Activated CD4-positive, alpha-beta T cell treated with anti-CD3 and anti-CD28 coated beads, Interleukin-2, Interleukin-4, amounts not matched to agents 100 ng/mL and 50 ng/mL, durations not matched to agents 16 hours and 8 hours (primary cell): ENCODE data around the gene HAP1.
"Not testable (repeated sequence)": the region's sequence is repeated elsewhere in the genome, so short reads cannot be mapped to it uniquely, and the experiment has no call there.

Experiments used
- DNase-seq: peaks from one replicate; pipeline ENCODE4 v3.0.0-alpha.2; 2020; ENCODE audit warnings: low spot score

The HAP1 gene, protein sequence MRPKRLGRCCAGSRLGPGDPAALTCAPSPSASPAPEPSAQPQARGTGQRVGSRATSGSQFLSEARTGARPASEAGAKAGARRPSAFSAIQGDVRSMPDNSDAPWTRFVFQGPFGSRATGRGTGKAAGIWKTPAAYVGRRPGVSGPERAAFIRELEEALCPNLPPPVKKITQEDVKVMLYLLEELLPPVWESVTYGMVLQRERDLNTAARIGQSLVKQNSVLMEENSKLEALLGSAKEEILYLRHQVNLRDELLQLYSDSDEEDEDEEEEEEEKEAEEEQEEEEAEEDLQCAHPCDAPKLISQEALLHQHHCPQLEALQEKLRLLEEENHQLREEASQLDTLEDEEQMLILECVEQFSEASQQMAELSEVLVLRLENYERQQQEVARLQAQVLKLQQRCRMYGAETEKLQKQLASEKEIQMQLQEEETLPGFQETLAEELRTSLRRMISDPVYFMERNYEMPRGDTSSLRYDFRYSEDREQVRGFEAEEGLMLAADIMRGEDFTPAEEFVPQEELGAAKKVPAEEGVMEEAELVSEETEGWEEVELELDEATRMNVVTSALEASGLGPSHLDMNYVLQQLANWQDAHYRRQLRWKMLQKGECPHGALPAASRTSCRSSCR

DNA sequence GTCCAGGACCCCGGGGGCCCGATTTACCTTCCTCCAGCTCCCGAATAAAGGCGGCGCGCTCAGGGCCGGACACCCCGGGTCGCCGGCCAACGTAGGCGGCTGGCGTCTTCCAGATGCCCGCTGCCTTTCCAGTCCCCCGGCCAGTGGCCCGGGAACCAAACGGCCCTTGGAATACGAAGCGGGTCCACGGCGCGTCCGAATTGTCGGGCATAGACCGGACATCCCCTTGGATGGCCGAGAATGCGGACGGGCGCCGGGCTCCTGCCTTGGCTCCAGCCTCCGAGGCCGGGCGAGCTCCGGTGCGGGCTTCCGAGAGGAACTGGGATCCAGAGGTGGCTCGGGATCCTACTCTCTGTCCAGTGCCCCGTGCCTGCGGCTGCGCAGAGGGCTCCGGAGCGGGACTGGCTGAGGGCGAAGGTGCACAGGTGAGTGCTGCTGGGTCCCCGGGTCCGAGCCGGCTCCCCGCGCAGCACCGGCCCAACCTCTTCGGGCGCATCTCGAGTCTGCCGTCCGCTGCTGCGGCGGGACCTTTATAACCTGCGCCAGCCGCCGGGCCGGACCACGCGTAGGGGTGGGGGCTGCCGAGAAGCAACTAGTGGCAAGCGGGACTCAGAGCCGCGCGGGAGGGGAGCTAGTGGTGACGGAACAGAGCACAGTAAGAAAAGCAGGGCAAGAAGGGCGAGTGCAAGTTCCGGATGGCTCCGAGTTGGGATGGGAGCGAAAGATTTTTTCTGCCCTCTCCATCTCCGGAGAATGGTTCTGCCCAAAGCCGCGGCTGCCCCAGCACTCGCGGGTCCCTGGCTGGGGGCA, at the start of gene HAP1:
Gene HAP1 (minus strand): TSS at position 505 of the 810 bp plus-strand sequence. CDS start 9 bp downstream, at position 496.
- no peak for DNase-seq

DNA sequence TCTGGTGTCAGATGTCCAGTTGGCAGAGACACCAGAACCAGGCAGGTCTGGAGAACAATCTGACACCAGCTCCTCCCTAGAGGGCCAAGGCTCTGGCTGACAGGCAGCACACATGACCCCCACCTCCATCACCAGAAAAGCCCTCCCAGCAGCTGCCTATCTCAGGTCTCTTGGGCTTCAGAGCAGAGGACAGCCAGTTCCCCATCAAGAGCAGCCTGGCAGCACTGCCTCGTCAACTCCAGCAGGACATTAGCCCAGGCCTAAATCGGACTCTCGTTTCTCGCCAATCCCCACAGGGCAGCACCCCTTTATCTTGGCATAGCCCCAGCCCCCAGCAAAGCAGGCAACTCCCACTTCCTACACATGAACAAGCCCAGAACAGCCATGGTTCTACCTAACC, 47.7 kb upstream of the HAP1 start:
- DNase-seq: no peak

DNA sequence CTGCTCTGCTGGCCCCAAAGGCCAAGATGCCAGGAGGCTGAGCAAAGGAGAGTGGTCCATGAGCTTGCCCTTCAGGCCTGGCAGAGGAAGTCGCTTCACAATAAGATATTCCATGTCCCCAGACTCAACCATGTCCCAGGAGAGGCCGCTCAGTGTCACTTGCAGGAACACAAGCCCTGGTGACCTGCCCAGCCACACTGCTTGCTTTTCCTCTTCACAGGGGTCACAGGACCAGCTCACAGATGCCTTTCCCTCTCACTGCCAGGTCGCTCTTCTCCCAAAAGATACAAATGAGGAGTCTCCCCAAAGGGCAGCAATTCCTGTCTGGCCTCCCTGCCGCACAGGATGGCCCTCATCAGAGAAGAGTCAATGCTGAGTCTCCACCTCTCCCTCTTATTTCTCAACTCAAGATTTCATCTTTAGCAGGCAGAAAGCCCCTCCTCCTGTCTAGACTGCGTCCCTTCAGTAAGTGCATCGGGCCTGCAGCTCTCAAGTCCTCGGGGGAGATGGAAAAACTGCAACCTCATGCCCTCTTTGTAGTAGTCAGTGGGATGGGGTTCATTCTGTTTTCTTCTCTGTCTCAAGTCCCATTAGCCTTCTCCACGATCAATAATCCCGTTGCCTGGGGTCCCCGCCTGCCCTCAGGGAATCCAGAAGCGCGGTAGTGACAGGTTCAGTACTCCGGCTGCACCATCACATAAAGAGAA, 47.1 kb upstream of the HAP1 start:
- no peak for DNase-seq

DNA sequence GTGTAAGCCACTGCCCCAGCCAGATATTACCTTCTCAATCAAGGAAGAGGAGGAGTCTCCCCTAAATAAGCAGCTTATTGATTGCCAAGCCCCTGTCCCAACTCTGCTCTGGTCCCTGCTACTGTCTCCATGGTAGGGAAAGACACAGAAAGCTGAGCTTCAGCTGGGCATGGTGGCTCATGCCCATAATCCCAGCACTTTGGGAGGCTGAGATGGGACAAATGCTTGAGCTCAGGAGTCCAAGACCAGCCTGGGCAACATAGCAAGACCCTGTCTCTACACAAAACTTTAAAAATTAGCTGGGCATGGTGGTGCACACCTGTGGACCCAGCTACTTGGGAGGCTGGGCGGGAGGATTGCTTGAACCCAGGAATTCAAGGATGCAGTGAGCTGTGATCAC, 45.5 kb upstream of the HAP1 start:
- DNase-seq: no peak

DNA sequence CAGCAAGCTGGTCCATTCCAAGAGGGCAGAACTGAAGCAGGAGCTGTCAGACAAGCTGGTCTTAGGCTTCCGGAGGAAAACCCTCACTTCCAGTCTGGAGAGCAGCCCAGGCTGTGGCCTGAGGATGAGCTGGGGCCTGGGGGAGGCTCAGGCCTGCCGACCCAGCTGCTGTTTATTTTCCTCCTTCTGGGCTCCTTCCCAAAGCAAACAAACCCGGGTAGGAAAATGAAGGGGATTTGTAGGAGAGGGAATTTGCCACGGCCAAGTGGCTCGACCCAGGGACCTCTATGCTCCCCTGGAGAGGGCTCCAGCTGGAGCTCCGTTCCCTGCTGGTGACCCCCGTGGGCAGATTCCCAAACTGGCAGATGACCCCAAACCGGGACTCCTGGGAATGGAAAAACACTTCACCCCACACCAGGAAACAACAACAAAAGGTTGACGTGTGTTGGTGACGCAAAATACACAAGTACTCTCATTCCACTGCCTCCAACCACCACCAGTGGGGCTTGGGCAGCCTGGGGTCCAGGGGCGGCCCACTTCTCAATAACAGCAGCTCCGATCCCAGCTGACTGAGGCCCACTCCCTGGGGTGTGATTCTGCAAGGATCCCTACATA, 43.2 kb upstream of the HAP1 start:
- no peak for DNase-seq

DNA sequence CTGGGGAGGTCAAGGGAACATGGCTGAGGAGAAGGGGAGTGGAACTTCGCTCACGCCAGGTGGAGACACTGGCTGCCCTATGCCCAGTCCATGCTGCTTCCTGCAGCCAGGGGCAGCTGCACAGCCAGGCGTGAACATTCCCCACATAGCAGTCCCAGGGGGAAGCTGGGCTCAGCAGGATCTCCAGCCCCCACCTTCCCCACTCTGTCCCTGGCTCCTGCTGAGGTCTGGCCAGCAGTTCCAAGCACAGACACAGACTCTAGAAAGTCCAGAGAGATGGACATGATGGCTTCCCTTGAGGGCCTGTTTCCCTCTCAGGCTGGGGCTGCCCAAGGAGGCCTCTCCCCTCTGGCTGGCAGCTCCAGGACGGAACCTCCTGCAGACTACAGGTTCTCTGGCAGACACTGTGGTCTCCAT, 42.7 kb upstream of the HAP1 start:
- no peak for DNase-seq

DNA sequence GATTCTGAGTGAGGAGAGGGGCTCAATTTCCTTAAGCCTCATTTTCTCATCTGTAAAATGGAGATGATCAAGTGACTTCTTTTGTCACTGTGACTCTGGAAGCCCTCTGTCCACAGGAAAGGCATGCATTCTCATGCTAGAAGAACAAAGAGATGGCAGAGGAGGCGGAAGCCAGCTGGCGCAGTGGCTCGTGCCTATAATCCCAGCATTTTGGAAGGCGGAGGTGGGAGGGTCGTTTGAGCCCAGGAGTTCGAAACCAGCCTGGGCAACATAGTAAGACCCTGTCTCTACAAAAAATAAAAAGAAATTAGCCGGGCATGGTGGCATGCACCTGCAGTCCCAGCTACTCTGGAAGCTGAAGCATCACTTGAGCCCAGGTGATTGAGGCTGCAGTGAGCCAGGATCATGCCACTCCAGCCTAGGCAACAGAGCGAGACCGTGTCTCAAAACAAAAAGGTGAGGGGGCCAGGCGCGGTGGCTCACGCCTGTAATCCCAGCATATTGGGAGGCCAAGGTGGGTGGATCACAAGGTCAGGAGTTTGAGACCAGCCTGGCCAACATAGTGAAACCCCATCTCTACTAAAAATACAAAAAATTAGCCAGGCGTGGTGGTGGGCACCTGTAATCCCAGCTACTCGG, 41.9 kb upstream of the HAP1 start:
- not testable (repeated sequence) for DNase-seq

DNA sequence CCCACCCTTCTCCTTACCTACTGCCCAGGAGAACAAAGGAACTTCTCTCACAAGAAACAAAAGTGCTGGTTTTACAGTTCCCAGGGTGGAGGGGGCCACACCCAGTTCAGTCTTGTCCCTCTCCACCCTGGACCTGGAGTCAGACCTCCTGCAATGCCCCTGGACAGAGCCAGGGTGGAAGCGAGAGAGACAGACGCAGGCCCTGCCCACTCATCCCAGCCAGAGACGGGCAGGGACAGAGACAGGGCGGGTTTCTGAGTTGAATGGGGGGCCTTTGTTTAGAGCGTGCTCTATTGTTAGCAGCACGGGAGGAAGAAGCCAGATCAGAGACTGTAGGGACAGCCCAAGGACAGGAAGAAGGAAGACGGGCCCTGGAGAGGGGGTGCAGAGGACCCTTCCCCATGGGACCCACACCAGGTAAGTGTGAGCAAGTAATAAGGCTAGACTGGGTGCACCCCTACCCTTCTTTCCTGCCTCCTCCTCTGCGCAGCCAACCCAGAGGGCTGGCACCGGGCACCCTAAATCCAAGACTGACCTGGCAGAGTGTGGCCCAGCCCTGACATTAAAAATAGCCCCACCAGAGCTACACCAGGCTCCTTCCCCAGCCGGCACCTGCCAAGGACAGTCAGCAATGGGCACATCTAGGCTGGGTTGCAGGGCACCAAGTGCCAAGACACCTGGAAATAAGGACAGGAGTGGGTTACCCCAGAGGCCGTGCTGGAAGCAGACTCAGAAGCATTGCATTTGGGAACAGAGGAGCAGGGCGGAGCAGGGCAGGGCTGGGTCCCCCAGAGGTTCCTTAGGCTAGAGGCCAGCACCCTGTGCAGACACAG, 41.2 kb upstream of the HAP1 start:
- no peak for DNase-seq

DNA sequence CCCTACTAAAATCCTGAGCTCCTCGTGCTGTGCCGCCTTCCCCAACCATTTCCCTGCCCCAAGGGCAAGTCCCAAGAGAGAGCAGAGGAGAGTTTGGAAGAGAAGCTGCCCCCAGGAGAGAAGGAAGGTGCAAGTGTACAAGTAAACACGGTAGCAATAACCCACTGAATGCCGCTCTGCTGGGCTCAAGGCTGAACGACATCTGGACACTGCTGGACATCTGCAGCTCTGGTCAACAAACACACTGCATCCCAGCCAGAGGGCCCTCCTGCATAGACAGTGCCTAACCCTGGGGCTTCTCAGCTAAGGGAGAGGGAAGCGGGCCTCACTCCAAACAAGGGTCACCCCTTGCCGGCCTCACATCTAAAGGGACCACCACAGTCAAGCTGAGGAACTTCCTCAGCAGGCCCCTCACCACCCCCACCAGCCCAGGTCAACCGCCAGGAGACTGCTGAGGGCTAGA, 39.3 kb upstream of the HAP1 start:
- no peak for DNase-seq

DNA sequence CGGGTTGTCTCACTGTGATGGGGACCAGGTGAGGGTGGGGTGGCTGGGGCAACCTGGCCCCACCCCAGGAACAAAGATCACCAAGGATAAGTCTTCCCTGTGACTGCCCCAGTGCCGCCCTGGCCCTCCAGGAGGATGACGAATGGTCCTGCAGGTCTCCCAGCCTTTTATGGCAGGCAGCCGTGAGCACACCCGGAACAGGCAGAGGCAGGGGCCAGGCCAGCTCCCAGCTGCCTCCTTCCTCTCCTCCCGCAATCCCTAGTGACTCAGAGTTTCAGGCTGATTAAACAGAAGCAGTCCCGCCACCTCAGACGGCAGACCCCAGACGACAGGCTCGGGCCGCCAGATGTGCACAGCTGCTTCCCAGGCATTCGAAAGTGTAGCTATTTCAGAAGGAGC, 38.7 kb upstream of the HAP1 start:
- no peak for DNase-seq

DNA sequence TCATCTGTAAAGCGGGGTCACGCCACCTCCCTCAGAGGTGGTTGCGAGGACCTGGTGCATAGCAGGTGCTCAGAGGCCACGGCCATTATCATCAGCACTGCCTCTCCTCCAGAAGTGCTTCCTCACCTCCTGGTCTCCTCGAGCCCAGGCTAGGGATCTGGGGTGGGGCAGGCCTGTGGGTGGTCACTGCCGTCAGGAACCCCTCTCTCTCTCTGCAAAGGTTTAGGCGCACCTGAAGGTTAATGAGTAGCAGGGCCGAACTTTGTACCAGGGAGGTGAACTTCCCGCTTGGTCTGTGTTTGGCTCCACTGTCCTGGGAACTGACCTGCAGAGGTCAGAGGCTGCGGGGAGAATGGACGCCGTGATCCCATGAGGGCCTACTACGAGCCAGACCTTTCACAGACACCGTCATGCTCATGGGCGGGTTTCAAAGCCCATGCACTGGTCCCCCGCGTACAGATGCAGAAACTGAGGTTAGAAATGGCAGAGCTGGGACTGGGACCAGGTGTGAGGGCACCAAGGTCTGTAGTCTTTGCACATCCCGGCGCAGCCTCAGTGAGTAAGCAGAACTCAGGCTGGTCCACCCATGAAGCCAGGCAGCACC, 38.2 kb upstream of the HAP1 start:
- DNase-seq: no peak

DNA sequence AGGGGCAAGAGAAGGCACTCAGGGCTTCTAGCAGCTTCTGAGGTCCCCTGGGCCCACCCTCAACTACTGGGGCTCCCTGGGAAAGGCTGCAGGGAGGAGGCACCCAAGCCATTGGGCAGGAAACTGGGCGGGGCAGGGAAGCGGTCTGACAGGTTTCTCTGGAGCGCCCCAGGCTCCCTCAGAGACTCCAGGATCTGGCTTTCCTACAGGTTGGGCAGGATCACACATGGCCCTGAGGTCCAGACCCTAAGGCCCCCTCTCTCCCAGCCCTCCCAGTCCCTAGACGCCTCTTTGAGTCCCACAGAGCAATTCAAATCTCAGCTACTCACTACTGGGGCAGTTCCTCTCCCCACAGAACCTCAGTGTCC, 37.8 kb upstream of the HAP1 start:
- no peak for DNase-seq

DNA sequence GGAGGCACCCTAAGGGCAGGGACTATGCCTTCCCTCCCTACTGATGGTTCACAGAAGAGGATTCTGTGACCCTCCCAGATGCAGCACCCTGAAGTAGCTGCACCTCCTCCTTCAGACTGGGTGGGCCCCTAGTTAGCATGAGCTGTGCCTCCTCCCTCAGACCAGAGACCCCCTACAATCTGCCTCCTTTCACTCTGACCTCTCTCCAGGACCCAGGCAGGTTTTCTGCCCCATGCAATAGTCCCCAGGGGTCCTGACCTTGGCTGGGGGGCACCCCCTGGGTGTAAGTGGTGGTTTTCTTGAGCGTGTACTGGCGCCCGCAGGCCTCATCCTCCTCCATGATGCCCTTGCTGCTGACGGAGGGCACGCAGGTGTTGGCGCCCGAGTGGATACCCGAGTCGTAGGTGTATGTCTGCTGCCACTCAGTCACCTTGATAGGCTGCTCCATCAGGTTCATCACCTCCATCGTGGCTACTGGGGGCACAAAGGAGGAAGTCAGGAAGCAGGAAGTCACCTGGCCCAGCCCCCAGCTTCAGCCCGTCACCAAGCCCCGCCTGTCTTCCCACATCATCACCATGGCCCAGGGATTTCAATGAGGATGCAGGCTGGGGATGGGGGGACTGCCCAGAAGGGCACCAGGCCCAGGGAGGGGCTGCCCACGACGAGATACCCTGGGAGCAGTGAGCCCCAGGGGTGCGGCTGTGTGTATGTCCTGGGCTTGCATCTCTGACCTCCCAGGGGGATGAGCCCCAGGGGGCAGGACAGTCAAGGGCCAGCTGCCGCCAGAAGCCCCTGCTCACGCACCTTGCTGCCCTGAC, 37.2 kb upstream of the HAP1 start:
- DNase-seq: no peak

DNA sequence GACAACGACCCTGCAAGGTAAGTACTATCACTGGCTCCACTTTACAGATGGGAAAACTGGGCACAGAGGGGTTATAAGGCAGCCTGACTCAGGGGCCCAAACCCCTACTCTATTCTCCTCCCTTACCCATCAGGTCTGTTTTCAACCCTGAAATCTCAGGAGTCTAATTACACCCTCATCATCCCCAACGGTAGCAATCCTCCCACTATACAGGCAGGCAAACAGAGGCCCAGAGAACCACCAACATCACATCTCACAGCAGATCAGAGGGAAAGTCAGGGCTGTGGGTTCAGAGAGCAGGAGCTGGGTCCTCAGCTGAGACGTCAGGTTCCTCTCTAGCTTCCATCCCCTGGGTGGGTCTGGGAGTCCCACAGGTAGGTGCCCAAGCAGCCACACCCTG, 35.5 kb upstream of the HAP1 start:
- no peak for DNase-seq

DNA sequence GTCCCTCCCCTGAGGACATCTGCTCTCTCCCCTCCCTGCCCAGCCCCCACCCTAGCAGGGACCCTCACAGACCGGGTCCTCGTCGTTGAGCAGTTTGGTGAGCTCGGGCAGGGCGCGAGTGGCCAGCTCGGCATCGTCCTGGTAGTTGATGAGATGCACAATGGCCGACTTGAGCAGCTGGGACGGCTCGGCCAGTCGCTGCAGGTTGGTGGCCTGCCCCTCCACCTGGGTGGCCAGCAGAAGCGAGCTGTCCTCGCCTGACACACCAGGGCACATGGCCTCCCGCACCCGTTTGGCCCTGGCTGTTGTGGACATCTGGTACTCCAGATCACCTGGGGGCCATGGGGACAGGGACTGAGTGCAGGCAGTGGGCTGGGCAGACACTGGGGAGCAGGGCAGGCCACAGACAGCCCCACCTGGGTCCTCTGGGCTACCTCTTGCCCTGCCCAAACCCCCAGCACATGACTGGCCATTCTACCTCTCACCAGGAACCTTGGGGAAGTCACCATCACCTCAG, 35.0 kb upstream of the HAP1 start:
- no peak for DNase-seq

DNA sequence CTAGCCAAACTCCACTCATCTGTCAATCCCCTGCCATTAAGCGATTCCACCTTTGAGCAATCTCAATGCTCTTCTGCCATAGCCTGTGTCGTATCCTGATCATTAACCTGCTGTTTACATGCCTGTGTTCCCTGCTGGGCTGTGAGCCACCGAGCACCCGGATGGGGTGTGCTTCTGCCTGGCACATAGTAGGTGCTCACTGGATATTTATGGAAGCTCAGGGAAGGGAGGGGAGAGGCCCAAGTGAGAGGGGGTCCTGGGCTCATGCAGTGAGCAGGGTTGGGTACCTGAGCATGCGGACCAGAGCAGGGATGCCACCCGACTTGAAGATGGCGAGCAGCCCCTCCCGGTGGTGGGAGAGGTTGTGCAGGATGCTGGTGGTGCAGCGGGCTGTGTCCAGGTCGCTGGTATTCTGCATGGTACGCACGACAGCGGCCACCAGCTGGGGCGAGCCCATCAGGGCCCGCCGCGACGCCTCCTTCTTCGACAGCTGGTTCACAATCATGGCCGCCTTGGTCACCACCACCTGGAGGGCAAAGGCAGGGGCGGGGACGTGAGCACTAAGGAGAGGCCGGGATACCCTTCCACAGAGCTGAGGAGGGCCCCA, 34.3 kb upstream of the HAP1 start:
- DNase-seq: no peak

DNA sequence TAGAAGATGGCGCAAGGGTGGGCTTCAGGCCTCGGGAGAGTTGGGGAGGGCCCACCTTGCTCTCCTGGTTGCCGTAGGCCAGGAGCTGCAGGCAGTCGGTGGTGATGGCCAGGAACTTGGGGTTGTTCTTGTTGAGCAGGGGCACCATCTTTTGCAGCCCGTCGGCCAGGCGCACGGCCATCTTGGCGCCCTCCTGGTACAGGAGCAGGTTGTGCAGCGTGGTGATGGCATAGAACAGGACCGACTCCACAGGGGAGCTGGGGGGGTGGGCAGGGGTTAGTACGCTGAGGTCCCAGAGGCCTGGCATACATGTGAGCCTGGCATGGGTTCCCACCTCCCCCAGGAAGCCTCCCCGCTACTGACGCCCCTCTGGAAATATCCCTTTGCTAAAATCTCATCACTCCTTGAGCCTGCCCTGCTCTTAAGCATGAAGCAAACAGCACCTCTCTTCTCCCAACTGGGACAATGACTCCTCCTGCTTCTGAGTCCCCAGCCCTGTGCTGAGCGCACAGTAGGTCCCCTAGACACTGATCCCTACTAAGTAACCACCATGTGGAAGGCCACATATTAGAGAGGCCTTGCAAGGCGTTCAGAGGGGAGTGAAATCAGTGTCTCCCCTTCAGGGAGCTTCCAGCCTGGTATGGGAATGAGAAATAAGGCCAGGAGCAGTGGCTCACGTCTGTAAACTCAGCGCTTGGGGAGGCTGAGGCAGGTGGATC, 33.0 kb upstream of the HAP1 start:
- no peak for DNase-seq

DNA sequence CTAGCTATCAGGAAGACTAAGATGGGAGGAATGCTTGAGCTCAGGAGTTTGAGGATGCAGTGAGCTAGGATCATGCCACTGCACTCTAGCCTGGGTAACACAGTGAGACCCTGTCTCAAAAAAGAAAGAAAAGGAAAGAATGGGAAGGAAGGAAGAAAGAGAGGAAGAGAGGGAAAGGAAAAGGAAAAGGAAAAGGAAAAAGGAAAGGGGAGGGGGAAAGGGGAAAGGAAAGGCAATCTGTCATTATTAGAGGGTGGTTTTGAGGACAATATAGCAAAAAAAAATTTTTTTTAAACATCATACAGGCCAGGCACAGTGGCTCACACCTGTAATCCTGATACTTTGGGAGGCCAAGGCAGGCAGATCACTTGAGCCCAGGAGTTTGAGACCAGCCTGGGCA, 31.7 kb upstream of the HAP1 start:
- DNase-seq: no peak
